ENCODE data around the gene ATP6AP2. TPM values are rescaled to one million over a fixed set of nuclear protein-coding genes. Genes with fewer than 3 reads are reported as not detected.
A peak's percentile ranks its signal among the peaks of the same experiment; 100 is the strongest.
"Not testable (repeated sequence)": the region's sequence is repeated elsewhere in the genome, so short reads cannot be mapped to it uniquely, and the experiment has no call there.

ATP6AP2 gene
- total RNA-seq, 2 experiments from 2014 or later: 28.2 to 34.9 TPM

DNA sequence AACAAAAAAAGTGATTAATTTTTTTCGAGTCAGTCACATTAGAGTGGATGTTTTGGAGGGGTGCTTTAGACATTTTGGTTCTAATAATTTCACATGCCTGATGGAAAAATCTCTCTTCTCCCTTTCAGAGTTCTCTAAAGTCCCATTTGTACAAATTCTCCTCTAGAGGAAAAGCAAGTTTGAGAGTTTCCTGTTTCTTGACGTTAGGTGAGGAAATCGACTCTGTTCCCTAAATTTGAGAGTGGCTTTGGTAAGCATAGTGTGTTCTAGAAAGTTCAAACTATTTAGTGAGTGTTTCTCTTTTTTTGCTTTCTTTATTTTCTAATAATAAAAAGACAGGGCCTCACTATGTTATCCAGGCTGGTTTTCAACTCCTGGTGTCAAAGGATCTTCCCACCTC is 1.6 kb upstream of the ATP6AP2 start:
- intact Hi-C loops (cut with micrococcal nuclease; ENCODE audit: unreplicated experiment): no loop called here
- H3K9me2 ChIP-seq (ENCODE audit: insufficient read depth, low read length): no peaks in the 10 kb centered on the region
- H3K9me3 ChIP-seq (ENCODE audit: low read length): no peaks in the 10 kb centered on the region
- POLR2A ChIA-PET: no interaction called here
- H2AFZ ChIP-seq (ENCODE audit: low read length): no peak overlapping the region; the same call in 1 of the 2 replicates
- CTCF ChIA-PET (ENCODE audit: unreplicated experiment): no interaction called here
- H3K36me3 ChIP-seq (ENCODE audit: insufficient read depth, low read length): no peaks in the 10 kb centered on the region
- no TSS peak for BruUV-seq (replicated peaks)
- H3K4me2 ChIP-seq (ENCODE audit: low read length): no peak overlapping the region
- TF ChIP-seq, protein P1, sequence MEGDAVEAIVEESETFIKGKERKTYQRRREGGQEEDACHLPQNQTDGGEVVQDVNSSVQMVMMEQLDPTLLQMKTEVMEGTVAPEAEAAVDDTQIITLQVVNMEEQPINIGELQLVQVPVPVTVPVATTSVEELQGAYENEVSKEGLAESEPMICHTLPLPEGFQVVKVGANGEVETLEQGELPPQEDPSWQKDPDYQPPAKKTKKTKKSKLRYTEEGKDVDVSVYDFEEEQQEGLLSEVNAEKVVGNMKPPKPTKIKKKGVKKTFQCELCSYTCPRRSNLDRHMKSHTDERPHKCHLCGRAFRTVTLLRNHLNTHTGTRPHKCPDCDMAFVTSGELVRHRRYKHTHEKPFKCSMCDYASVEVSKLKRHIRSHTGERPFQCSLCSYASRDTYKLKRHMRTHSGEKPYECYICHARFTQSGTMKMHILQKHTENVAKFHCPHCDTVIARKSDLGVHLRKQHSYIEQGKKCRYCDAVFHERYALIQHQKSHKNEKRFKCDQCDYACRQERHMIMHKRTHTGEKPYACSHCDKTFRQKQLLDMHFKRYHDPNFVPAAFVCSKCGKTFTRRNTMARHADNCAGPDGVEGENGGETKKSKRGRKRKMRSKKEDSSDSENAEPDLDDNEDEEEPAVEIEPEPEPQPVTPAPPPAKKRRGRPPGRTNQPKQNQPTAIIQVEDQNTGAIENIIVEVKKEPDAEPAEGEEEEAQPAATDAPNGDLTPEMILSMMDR (conservative IDR thresholded peaks at IDR 0.05; ENCODE audit: low read length): no peak
- TF ChIP-seq EZH2phosphoT487 (IDR thresholded peaks at IDR 0.05; ENCODE audit: borderline replicate concordance, low read depth, low read length): no peak
- peaks cover 11% of the 10 kb centered on the region for H3K4me1 ChIP-seq (ENCODE audit: insufficient read depth, low read length, poor library complexity, severe bottlenecking)
- DNase-seq (ENCODE audit: low spot score): no peak
- H3K4me3 ChIP-seq (ENCODE audit: low read depth, low read length, poor library complexity, severe bottlenecking): no peak overlapping the region
- peaks cover 8% of the 10 kb centered on the region for H4K20me1 ChIP-seq (ENCODE audit: insufficient read depth, low read length)
- H3K79me2 ChIP-seq (ENCODE audit: insufficient read depth, low read depth, low read length): peaks cover 24% of the 10 kb centered on the region; the same call in 1 of the 2 replicates
- no peak overlapping the region for H3K27ac ChIP-seq (ENCODE audit: low read depth, low read length, poor library complexity, severe bottlenecking)

DNA sequence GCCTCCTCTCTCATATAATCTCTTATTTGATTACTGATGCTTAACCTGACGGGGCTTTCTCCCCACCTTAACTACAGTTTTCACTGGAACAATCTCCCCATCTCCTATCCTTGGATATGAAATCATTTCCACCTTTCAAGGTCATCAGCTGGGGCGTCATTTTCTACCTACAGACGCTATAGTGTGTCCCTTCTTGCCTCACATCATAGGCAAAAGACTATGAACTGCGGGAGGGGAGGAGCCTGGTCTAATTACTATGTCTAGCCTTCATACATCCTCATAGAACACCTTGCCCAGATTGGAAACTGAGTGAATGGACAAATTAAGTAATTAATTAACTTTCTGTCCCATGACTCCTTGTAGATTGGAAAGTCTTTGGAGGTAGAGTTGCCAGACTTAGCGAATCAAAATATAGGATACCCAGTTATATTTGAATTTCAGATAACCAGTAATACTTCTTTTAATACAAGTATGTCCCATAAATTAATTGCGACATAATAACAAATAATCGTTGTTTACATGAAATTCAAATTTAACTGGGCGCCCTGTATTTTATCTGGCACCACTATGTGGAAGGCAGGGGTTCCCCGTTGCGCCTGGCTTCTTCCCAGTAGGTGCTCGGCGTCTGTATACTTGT is 752 bp upstream of the ATP6AP2 start:
- DNase-seq (ENCODE audit: low spot score): peak; percentile 13
- H3K4me3 ChIP-seq (ENCODE audit: low read depth, low read length, poor library complexity, severe bottlenecking): peak overlapping the region; percentile 89
- peak overlapping the region; percentile 82 for H3K4me2 ChIP-seq (ENCODE audit: low read length)
- H4K20me1 ChIP-seq (ENCODE audit: insufficient read depth, low read length): peaks cover 8% of the 10 kb centered on the region
- no peaks in the 10 kb centered on the region for H3K9me3 ChIP-seq (ENCODE audit: low read length)
- H3K9me2 ChIP-seq (ENCODE audit: insufficient read depth, low read length): no peaks in the 10 kb centered on the region
- H3K36me3 ChIP-seq (ENCODE audit: insufficient read depth, low read length): no peaks in the 10 kb centered on the region
- peaks cover 24% of the 10 kb centered on the region; the same call in 1 of the 2 replicates for H3K79me2 ChIP-seq (ENCODE audit: insufficient read depth, low read depth, low read length)
- intact Hi-C loops (cut with micrococcal nuclease; ENCODE audit: unreplicated experiment): loop anchor here (10.0 kb wide), 1 partner anchor 505 kb away; the partner anchor contains the start of gene USP9X
- peak overlapping the region; percentile 89 for H2AFZ ChIP-seq (ENCODE audit: low read length)
- peak overlapping the region; percentile 48 for H3K27ac ChIP-seq (ENCODE audit: low read depth, low read length, poor library complexity, severe bottlenecking)
- TF ChIP-seq EZH2phosphoT487 (IDR thresholded peaks at IDR 0.05; ENCODE audit: borderline replicate concordance, low read depth, low read length): no peak
- TF ChIP-seq, protein P1 (conservative IDR thresholded peaks at IDR 0.05; ENCODE audit: low read length): no peak
- BruUV-seq (replicated peaks): no TSS peak
- POLR2A ChIA-PET: interaction anchor here (0.8 to 1.1 kb wide), 3 partner anchors 10 to 475 kb away, joined by 3 to 6 read pairs (median 4); no protein-coding TSS in a partner anchor
- CTCF ChIA-PET (ENCODE audit: unreplicated experiment): no interaction called here
- peaks cover 11% of the 10 kb centered on the region for H3K4me1 ChIP-seq (ENCODE audit: insufficient read depth, low read length, poor library complexity, severe bottlenecking)

DNA sequence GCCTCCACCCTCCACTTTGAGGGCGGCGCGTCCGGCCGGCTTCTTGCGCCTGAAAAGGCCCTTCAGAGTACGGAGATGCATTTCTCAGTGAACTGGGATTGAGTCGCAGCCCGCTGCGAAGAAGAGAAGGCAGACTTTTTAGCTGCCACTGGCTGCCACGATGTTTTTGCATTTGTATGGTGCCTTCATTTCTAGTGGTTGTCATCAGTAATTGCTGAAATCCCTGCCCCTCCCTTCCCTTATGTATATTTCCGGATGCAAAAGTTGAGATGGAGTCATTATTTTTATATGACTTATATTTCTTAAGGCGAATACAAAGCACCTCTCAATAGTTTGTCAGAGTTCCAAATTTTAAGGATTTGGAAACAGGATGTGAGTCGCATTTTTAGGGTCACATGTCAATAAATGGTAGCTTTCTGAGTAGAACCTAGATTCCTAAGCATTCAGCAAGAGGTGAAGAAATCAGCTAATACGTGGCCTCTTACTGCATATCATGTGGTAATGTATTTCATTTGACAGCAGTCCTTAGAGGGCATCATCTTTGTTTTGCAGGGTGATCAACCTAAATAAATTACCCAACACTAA is 658 bp downstream of the ATP6AP2 start:
- H4K20me1 ChIP-seq (ENCODE audit: insufficient read depth, low read length): peaks cover 8% of the 10 kb centered on the region
- peak overlapping the region; percentile 37 for H3K27ac ChIP-seq (ENCODE audit: low read depth, low read length, poor library complexity, severe bottlenecking)
- peaks cover 11% of the 10 kb centered on the region for H3K4me1 ChIP-seq (ENCODE audit: insufficient read depth, low read length, poor library complexity, severe bottlenecking)
- H3K79me2 ChIP-seq (ENCODE audit: insufficient read depth, low read depth, low read length): peaks cover 24% of the 10 kb centered on the region; the same call in 1 of the 2 replicates
- no peaks in the 10 kb centered on the region for H3K9me2 ChIP-seq (ENCODE audit: insufficient read depth, low read length)
- peak; percentile 24 for DNase-seq (ENCODE audit: low spot score)
- peak overlapping the region; percentile 89 for H3K4me3 ChIP-seq (ENCODE audit: low read depth, low read length, poor library complexity, severe bottlenecking)
- ChIA-PET CTCF (ENCODE audit: unreplicated experiment) (no interaction called here), POLR2A (no interaction called here)
- intact Hi-C loops (cut with micrococcal nuclease; ENCODE audit: unreplicated experiment): loop anchor here (10.0 kb wide), 1 partner anchor 503 kb away; the partner anchor contains the start of gene USP9X
- no peak for TF ChIP-seq EZH2phosphoT487 (IDR thresholded peaks at IDR 0.05; ENCODE audit: borderline replicate concordance, low read depth, low read length)
- TF ChIP-seq, protein P1 (conservative IDR thresholded peaks at IDR 0.05; ENCODE audit: low read length): no peak
- H2AFZ ChIP-seq (ENCODE audit: low read length): peak overlapping the region; percentile 64; the same call in 1 of the 2 replicates
- no peaks in the 10 kb centered on the region for H3K9me3 ChIP-seq (ENCODE audit: low read length)
- H3K36me3 ChIP-seq (ENCODE audit: insufficient read depth, low read length): no peaks in the 10 kb centered on the region
- H3K4me2 ChIP-seq (ENCODE audit: low read length): peak overlapping the region; percentile 85
- no TSS peak for BruUV-seq (replicated peaks)

DNA sequence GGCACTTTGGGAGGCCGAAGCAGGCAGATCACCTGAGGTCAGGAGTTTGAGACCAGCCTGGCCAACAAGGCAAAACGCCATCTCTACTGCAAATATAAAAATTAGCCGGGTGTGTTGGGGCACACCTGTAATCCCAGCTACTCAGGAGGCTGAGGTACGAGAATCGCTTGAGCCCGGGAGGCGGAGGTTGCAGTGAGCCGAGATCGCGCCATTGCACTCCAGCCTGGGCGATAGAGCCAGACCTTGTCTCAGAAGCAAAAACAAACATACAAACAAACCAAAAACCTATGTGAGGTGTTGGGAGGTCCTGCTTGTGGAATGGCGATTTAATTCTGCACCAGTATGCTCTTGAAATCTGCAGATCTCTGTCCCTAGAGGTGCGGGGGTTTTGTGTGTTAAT is 1.4 kb downstream of the ATP6AP2 start:
- intact Hi-C loops (cut with micrococcal nuclease; ENCODE audit: unreplicated experiment): loop anchor here (10.0 kb wide), 1 partner anchor 503 kb away; the partner anchor contains the start of gene USP9X
- H4K20me1 ChIP-seq (ENCODE audit: insufficient read depth, low read length); BruUV-seq (replicated peaks); H3K9me2 ChIP-seq (ENCODE audit: insufficient read depth, low read length); H3K4me3 ChIP-seq (ENCODE audit: low read depth, low read length, poor library complexity, severe bottlenecking); DNase-seq (ENCODE audit: low spot score); H3K9me3 ChIP-seq (ENCODE audit: low read length); H3K27ac ChIP-seq (ENCODE audit: low read depth, low read length, poor library complexity, severe bottlenecking); POLR2A ChIA-PET; CTCF ChIA-PET (ENCODE audit: unreplicated experiment); H3K36me3 ChIP-seq (ENCODE audit: insufficient read depth, low read length); H2AFZ ChIP-seq (ENCODE audit: low read length): not testable (repeated sequence)
- Histone ChIP-seq H3K4me2 (ENCODE audit: low read length) (peak overlapping the region; percentile 85), H3K4me1 (ENCODE audit: insufficient read depth, low read length, poor library complexity, severe bottlenecking) (peaks cover 11% of the 10 kb centered on the region), H3K79me2 (ENCODE audit: insufficient read depth, low read depth, low read length) (peaks cover 24% of the 10 kb centered on the region; the same call in 1 of the 2 replicates)
